GM21390 (cell line): ENCODE data around the gene APOC4.
"Not testable (repeated sequence)": the region's sequence is repeated elsewhere in the genome, so short reads cannot be mapped to it uniquely, and the experiment has no call there.

Experiments
- ATAC-seq: cut with Tn5 transposase; IDR thresholded peaks from one replicate; pipeline ENCODE4 v1.9.1; 2021; ENCODE audit not compliant: unreplicated experiment

Gene APOC4

DNA sequence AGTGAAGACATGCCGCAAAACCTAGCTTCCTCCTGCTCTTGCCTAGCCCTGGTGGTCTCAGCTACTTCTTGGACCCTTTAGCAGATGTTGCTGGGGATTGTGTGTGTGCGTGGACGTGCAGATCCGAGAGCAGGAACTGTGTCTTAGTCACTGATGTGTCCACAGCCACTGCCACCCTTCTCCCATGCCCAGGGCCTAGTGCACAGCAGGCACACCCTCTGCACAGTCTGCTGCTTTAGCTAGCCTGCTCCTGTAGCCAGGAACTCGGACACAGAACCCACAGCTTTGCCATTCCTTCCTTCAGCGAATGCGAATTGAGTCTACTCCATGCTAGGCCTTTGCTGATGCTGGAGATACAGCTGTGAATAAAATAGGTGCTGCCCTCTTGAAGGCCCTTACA is 15.5 kb downstream of the APOC4 start:
- no peak for ATAC-seq

- ATAC-seq = no peak
These were observed 16.1 kb downstream of the APOC4 start for GRCh38 chr19:44958090-44958489.

DNA sequence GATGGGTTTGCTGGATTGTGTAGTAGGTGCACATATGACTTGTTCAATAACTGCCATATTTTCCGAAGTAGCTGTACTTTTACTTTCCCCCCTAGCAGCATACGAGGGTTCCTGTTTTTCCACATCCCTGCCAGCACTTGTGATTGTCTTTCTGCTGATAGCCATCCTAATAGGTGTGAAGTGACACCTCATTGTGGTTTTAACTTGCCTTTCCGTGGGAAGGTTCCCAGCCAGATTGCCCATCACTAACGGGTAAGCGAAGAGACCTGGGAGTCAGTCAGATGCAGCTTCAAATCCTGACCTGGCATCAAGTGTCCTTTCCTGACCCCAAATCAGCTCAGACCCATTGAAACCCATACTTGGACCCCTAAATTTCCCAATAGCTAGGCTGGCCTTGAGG is 17.7 kb downstream of the APOC4 start:
- no peak for ATAC-seq

DNA sequence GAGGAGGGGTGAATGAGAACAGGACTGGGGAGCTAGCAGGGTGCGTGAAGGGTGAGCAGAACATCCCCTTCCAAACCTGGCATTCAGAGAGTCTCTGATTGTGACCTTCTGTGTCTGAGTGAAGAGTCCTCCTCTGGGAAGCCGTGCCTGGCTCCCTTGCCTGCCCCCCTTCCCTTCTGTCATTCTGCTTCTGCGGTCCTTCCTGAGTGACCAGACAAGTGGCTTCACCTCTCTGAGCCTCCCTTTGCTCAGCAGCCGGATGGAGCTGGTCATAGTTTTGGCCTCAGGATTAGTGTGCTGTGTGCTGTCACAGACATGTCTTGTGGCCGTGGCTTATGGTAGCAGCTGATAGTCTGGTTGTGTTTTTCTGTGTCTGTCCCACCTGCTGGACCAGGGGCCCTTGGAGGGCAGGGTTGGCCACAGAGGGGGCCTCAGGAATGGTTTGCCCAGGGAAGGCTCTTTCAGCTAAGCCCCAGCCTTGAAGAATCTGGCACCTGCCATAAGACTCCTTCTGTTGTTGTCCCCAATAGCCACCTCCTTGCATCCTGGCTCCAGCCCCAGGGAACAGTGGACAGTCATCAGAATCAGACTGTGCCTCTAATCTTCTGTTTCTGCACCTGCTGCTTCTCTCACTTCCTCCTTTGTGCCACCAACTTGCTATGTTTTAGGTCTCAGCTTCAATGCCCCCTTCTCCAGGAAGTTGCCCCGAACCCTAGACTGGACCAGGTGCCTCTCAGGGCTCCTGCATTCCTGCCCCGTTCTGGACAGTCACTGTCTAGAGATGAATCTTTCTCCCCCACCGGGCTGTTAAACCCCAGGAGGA is 19.1 kb downstream of the APOC4 start:
- no peak for ATAC-seq

DNA sequence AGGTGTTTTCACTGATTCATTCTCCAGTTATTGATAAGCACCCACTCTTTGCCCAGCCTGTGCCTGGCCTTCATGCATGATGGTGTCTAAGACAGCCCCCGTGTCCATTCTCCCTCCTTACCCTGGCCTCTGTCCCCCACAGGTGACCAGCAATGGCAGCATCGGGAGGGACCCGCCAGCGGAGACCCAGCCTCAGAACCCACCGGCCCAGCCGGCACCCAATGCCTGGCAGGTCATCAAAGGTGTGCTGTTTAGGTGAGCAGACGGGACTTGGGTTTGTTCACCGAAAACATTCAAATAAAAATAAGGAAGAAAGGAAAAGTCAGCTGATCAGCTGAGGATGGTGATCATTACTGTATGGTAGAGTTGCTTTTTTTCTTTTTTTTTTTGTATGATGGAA is 19.8 kb downstream of the APOC4 start:
- no peak for ATAC-seq

GRCh38 chr19:44968118-44968517 is 26.1 kb downstream of the APOC4 start:
- ATAC-seq = no peak

DNA sequence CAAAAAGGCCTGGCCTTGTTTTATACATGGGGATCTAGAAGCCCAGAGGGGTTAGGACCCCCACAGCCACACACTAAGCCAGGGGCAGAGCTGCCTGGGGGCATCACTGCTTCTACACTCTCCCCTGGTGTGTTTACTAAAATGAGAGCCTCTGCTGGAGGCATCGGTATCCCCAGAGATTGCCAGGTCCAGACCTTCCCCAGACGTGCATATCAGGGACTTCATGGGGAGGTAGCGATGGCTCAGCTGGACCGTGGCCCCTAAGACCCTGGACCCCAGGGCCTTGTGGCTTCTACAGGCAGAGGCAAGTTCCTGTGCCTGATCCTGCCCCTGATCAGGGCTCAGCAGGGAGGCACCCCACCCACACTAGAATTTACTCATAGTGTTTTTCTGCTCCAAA is 26.6 kb downstream of the APOC4 start:
- no peak for ATAC-seq

DNA sequence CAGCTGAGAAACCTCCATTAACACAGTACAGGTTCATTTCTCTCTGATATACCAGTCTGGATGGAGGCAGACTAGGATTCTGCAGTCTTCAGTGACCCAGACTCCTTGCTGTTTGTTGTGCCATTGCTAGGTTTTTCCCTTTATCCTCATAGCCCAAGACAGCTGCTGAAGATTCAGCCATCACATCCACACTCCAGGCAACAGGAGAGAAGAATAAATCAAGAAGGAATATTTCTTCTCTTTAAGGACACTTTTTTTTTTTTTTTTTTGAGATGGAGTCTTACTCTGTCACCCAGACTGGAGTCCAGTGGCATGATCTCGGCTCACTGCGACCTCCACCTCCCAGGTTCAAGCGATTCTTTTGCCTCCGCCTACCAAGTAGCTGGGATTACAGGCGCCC is 27.4 kb downstream of the APOC4 start:
- ATAC-seq = no peak

- not testable (repeated sequence) for ATAC-seq
These were observed 29.4 kb downstream of the APOC4 start for GRCh38 chr19:44971451-44971850.

- no peak for ATAC-seq
These were observed 30.8 kb downstream of the APOC4 start for GRCh38 chr19:44972802-44973201.

DNA sequence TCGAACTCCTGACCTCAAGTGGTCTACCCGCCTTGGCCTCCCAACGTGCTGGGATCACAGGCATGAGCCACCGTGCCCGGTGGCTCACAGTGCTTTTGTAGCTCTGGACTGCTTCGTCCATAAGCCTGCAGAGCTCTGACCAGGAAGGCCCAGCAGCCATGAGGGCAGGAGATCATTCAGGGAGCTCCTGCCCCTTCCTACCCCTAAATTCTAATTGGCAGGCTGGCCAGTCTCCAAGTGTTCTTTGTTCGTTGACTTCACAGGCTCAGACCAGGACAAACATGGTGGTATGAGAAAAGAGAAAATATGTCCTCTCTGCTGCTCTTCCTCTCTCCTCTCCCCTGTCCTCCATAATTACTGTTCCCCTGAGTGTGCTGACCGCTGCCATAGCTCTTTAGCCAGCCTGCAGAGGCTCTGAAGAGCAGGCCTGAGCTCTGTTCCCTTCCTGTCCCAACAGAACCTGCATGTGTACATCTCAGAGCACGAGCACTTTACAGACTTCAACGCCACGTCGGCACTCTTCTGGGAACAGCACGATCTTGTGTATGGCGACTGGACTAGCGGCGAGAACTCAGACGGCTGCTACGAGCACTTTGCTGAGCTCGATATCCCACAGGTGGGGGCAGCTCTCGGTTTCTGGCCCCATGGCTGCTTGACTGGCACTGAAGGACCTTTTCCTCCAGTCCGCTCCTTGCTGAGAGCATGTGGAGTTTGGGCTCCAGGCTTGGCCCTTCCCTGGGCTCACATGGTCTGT is 32.1 kb downstream of the APOC4 start:
- ATAC-seq = no peak

DNA sequence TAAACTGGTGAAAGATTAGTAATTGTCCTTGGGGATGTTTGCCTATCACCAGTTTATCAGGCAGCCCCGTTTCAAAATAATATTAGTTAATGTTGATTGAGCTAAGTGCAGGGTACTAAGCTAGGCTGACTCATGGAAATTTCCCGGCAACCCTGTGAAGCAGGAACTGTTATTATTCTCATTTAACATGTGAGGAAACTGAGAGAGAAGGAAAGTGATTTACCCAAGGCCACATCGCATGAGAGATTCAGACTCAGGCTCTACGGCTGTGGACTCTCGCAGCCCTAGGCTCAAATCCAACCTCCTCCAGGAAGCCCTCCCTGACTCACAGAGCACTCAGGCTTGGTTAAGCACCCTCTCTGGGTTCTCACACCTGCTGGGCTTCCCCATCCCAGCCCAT is 32.8 kb downstream of the APOC4 start:
- no peak for ATAC-seq

- ATAC-seq = no peak
These were observed 33.4 kb downstream of the APOC4 start for GRCh38 chr19:44975444-44975843.

DNA sequence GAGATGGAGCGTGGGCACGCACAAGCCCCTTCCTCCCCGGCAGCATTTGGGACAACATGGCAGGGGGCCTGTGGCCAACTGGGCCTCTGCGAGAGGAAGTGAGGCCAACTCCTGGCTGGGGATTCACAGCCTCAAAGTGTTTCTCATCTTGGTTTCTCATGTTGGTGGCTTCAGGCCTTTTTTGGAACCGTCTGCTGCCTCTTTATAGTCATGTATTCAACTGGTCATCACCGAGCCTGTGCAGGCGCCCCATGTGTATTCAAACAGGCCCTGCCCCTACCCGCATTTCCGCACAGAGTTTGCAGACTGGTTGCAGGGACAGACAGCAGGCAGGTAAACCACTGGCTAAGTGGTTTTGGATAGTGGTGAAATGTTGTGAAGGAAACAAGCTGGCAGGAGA is 42.0 kb downstream of the APOC4 start:
- no peak for ATAC-seq

DNA sequence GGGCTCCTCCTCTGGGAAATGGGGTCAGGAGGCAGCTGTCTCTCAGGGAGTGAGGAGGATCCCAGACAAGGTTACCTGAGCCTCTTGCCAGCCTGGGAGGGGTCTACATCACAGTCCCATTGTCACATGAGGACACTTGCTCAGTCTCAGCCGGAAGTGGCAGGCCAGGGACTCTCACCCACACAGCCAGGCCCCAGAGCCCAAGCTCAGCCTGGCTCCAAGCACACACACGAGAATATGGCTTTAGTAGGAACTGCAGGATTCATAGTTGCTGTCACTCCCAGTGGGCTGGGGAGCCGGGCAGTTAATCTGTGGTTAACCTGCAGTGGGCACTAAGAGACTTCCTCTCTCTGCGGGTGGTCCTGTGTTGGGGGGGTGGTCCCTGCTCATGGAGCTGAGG is 43.4 kb downstream of the APOC4 start:
- ATAC-seq = no peak

- no peak for ATAC-seq
These were observed 44.4 kb downstream of the APOC4 start for GRCh38 chr19:44986389-44986788.

DNA sequence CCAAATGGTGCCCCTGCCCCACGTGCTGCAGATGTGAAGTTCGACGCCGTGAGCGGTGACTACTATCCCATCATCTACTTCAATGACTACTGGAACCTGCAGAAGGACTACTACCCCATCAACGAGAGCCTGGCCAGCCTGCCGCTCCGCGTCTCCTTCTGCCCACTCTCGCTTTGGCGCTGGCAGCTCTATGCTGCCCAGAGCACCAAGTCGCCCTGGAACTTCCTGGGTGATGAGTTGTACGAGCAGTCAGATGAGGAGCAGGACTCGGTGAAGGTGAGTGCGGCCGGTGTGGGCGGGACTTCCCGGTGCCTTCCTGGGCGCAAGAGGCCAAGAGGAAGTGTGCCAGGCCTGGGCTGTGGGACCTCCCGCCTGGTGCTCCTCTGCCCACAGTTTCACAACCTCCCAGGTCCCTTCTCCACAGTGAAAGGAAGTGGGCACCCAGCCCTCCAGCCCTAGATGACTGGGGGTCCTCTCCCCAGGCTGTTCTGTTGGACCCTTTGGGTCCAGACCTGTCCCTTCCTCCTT is 45.2 kb downstream of the APOC4 start:
- ATAC-seq = no peak

DNA sequence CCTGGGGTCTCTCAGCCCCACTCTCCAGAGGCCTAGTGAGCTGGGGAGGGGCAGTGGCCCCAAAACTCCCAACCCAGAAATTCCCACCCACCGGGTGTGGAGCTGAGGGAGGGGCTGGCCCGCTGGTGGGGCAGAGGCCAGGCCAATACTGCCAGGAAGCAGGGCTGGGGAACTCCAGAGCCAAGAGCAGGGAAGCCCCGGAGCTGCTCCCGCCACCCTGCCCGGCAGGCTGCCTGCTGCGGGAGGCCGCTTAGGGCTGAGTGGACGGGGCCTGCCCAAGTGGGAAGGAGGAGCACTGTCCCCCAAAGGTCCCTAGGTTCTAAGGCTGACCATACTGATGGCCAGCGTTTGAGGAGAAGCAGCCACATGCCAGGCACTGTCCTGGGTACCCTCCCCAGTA is 46.2 kb downstream of the APOC4 start:
- no peak for ATAC-seq

- no peak for ATAC-seq
These were observed 47.0 kb downstream of the APOC4 start for GRCh38 chr19:44988896-44989556.

DNA sequence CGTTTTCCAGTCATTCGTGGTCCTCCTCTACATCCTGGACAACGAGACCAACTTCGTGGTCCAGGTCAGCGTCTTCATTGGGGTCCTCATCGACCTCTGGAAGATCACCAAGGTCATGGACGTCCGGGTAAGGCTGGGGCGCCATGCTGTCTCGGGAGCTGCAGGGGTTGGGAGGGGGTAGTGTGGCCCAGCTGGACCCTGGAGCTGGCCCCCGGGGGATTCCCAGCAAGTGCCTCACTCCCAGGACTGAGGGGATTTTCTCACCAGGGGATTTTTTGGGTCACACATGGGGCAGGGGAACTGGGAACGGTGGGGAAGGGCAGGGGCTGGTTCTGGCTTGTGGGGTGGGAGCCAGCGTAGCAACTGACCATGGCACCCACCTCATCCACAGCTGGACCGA is 48.4 kb downstream of the APOC4 start:
- no peak for ATAC-seq

- no peak for ATAC-seq
These were observed 48.9 kb downstream of the APOC4 start for GRCh38 chr19:44990966-44991365.
